DND-41 (cell line): Measurements from ENCODE around the gene CDR2.
"Not testable (repeated sequence)": the region's sequence is repeated elsewhere in the genome, so short reads cannot be mapped to it uniquely, and the experiment has no call there.

ENCODE experiments used
- ATAC-seq: fragments of 200-7000 bp; cut with Tn5 transposase; 3 replicates; pipeline ENCODE4 v1.9.1; 2021; ENCODE audit warnings: low read depth; ENCODE audit not compliant: insufficient read depth
- DNase-seq: peaks from one replicate; pipeline ENCODE4 v3.0.0-alpha.2; 2020
- H2AFZ ChIP-seq: 2 replicates; pipeline ENCODE4 v1.6.0; 2012; ENCODE audit warnings: low read depth, low read length
- H3K27ac ChIP-seq: 2 replicates; pipeline ENCODE4 v1.5.1; 2012; ENCODE audit warnings: low read length, inconsistent platforms
- H3K27me3 ChIP-seq: fragments of 200-600 bp; sonication (generic); 2 replicates; pipeline ENCODE4 v1.6.0; 2012; ENCODE audit warnings: low read length, mild to moderate bottlenecking, inconsistent platforms; ENCODE audit not compliant: insufficient read depth, poor library complexity
- H3K36me3 ChIP-seq: 2 replicates; pipeline ENCODE4 v1.5.1; 2012; ENCODE audit warnings: low read length, inconsistent platforms; ENCODE audit not compliant: insufficient read depth
- H3K4me1 ChIP-seq: 2 replicates; pipeline ENCODE4 v1.5.1; 2012; ENCODE audit warnings: mild to moderate bottlenecking, low read length; ENCODE audit not compliant: insufficient read depth
- H3K4me2 ChIP-seq: 2 replicates; pipeline ENCODE4 v1.6.0; 2012; ENCODE audit warnings: mild to moderate bottlenecking, moderate library complexity, low read length, inconsistent platforms; ENCODE audit not compliant: insufficient read depth
- H3K4me3 ChIP-seq, 2 experiments: fragments of 200-600 bp in 1 of 2; shearing (Covaris generic) in 1 of 2; 2 replicates each; pipeline ENCODE4 v1.5.1; 2012 to 2016; ENCODE audit warnings: inconsistent platforms in 2 of 2, low read length in 2 of 2, mild to moderate bottlenecking in 2 of 2, low read depth in 1 of 2, moderate library complexity in 1 of 2
- H3K79me2 ChIP-seq: 2 replicates; pipeline ENCODE4 v1.6.0; 2012; ENCODE audit warnings: low read length, inconsistent platforms; ENCODE audit not compliant: insufficient read depth
- H3K9ac ChIP-seq: 2 replicates; pipeline ENCODE4 v1.6.0; 2012; ENCODE audit warnings: low read depth, mild to moderate bottlenecking, inconsistent platforms, low read length, moderate library complexity
- H3K9me3 ChIP-seq: 2 replicates; pipeline ENCODE4 v1.5.1; 2012; ENCODE audit warnings: low read length, moderate library complexity, mild to moderate bottlenecking, inconsistent platforms; ENCODE audit not compliant: insufficient read depth, severe bottlenecking
- H4K20me1 ChIP-seq: 2 replicates; pipeline ENCODE4 v1.6.0; 2012; ENCODE audit warnings: low read length; ENCODE audit not compliant: insufficient read depth
- EZH2 ChIP-seq: IDR thresholded peaks from 3 replicates; pipeline ENCODE4 v1.6.1; 2012; ENCODE audit warnings: borderline replicate concordance, low read depth, mild to moderate bottlenecking, moderate library complexity, low read length, inconsistent platforms; ENCODE audit not compliant: severe bottlenecking
- TF ChIP-seq, protein P1 (sequence below): IDR thresholded peaks from 2 replicates; pipeline ENCODE4 v1.5.1; 2012; ENCODE audit warnings: borderline replicate concordance, low read length, moderate library complexity, mild to moderate bottlenecking; ENCODE audit not compliant: poor library complexity, severe bottlenecking; ENCODE audit errors: extremely low read depth

CDR2 gene

DNA sequence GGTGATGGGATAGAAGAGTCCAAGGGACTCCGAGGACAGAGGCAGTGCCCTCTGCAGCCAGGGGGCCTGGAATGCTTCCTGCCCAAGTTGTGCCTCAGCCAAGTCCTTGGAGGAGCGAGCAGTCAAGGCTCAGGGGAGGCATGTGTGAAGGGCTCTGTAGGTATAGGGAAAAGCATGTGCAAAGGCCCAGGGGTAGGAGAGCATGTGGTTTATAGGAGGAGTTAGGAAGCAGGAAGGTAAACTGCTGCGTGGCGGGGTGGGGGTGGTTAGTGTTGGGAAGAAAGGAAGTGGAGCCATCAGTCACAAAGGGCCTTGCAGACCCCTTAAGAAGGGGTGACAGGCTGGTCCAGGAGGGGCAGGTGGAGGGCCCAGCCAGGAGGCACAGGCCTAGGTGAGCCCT, 70.0 kb downstream of the CDR2 start:
- TF ChIP-seq, protein P1, sequence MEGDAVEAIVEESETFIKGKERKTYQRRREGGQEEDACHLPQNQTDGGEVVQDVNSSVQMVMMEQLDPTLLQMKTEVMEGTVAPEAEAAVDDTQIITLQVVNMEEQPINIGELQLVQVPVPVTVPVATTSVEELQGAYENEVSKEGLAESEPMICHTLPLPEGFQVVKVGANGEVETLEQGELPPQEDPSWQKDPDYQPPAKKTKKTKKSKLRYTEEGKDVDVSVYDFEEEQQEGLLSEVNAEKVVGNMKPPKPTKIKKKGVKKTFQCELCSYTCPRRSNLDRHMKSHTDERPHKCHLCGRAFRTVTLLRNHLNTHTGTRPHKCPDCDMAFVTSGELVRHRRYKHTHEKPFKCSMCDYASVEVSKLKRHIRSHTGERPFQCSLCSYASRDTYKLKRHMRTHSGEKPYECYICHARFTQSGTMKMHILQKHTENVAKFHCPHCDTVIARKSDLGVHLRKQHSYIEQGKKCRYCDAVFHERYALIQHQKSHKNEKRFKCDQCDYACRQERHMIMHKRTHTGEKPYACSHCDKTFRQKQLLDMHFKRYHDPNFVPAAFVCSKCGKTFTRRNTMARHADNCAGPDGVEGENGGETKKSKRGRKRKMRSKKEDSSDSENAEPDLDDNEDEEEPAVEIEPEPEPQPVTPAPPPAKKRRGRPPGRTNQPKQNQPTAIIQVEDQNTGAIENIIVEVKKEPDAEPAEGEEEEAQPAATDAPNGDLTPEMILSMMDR = no peak
- TF ChIP-seq EZH2 = no peak
- Histone ChIP-seq H3K4me2 (no peak overlapping the region), H3K9me3 (no peaks in the 10 kb centered on the region), H2AFZ (no peak overlapping the region), H3K9ac (no peak overlapping the region), H3K36me3 (peaks cover 82% of the 10 kb centered on the region), H3K4me1 (peaks cover 9% of the 10 kb centered on the region), H3K27ac (no peak overlapping the region), H3K4me3 (no peak overlapping the region), H3K79me2 (peaks cover 81% of the 10 kb centered on the region), H3K27me3 (no peaks in the 10 kb centered on the region), H4K20me1 (peaks cover 86% of the 10 kb centered on the region)
- DNase-seq (no peak), ATAC-seq (no peak)

DNA sequence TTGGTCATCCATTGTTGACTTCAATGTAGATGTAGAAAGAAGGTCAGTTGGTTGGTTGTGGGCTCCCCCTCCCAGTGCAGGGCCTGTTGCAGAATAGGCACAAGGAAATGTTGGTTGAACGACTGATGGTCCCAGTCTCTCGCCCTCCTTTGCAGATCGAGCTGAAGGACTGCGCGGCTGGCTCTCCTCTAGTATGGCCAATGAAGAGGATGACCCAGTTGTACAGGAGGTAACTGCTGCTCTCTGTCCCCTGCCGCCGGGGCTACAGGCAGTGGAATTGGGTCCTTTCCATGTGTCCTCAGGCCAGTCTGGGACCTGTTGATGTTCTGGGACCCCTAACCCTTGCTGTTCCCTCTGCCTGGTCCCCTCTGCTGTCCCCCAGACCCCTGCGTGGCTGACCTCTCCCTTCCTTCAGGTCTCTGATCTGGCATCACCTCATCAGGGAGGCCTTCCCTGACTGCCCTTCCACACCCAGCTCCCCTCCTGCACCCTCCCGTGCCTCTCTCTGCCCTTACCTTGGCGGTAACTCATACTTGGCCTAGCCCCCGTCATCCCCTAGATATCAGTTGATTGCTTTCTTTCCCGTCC, 71.5 kb downstream of the CDR2 start:
- Histone ChIP-seq H3K36me3 (peaks cover 72% of the 10 kb centered on the region), H3K27ac (no peak overlapping the region), H3K4me3 (no peak overlapping the region), H2AFZ (no peak overlapping the region), H3K4me2 (no peak overlapping the region), H3K27me3 (no peaks in the 10 kb centered on the region), H3K4me1 (peaks cover 20% of the 10 kb centered on the region), H3K79me2 (peaks cover 92% of the 10 kb centered on the region), H3K9me3 (no peaks in the 10 kb centered on the region), H3K9ac (no peak overlapping the region), H4K20me1 (peaks cover 84% of the 10 kb centered on the region)
- DNase-seq (no peak), ATAC-seq (no peak)
- TF ChIP-seq, protein P1 = no peak
- no peak for TF ChIP-seq EZH2

DNA sequence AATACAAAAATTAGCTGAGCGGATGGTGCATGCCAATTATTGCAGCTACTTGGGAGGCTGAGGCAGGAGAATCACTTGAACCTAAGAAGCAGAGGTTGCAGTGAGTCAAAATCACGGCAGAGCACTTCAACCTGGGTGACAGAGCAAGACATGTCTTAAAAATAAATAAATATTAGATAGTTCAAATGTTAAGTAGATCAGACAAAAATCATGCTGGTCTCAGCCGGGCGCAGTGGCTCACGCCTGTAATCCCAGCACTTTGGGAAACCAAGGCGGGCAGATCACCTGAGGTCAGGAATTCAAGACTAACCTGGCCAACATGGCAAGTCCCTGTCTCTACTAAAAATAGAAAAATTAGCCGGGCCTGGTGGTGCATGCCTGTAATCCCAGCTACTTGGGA, 73.0 kb downstream of the CDR2 start:
- H3K27ac ChIP-seq, H3K27me3 ChIP-seq, H3K9ac ChIP-seq, H3K4me3 ChIP-seq, H2AFZ ChIP-seq, DNase-seq, H3K4me2 ChIP-seq, H3K9me3 ChIP-seq, ATAC-seq: not testable (repeated sequence)
- Histone ChIP-seq H3K79me2 (peaks cover 84% of the 10 kb centered on the region), H3K36me3 (peaks cover 57% of the 10 kb centered on the region), H4K20me1 (peaks cover 74% of the 10 kb centered on the region), H3K4me1 (peaks cover 21% of the 10 kb centered on the region)

DNA sequence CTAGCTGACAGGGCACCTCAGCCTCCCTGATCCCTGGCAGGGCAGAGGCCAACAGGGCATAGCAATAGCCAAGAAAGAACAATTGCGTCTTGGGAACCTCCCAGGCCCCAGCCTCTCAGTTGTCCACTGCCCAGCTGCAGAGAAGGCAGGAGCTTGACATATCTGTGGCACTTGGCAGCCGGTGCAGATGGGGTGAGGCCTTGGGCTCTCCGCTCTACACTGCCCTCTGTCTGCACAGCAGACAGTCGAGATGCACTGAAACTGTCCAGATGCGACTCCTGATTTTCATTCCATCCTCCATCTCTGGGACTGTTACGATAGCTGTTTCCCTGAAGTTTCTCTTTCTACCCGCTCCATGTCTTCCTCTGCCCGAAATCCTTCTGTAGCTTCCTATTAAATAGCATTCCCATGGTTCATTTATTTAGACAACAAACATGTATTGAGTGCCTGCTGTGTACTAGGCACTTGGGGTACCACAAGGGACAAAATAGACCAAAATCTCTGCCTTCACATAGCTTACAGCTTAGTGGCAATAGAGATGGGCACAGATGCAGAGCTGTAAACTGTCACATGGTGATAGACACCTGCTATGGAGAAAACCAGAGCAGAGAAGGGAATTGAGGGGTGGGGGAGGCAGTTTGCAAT, 73.9 kb downstream of the CDR2 start:
- H3K79me2 ChIP-seq = peaks cover 81% of the 10 kb centered on the region
- H3K27ac ChIP-seq = no peak overlapping the region
- TF ChIP-seq, protein P1 = peak; percentile 69
- TF ChIP-seq EZH2 = no peak
- peak; percentile 53 for DNase-seq
- no peak overlapping the region for H3K9ac ChIP-seq
- no peaks in the 10 kb centered on the region for H3K27me3 ChIP-seq
- peaks cover 68% of the 10 kb centered on the region for H4K20me1 ChIP-seq
- no peak for ATAC-seq
- peaks cover 29% of the 10 kb centered on the region for H3K4me1 ChIP-seq
- no peak overlapping the region for H2AFZ ChIP-seq
- H3K36me3 ChIP-seq = peaks cover 49% of the 10 kb centered on the region
- no peak overlapping the region for H3K4me3 ChIP-seq
- no peaks in the 10 kb centered on the region for H3K9me3 ChIP-seq
- peak overlapping the region; percentile 29; the same call in 1 of the 2 replicates for H3K4me2 ChIP-seq
